DMS 273 (cell line): ENCODE measurements around the gene P4HA2.

Experiments
- DNase-seq: peaks from one replicate; lab custom pipeline; 2025; ENCODE audit not compliant: unreplicated experiment; lab: John Stamatoyannopoulos, UW

Gene P4HA2

DNA sequence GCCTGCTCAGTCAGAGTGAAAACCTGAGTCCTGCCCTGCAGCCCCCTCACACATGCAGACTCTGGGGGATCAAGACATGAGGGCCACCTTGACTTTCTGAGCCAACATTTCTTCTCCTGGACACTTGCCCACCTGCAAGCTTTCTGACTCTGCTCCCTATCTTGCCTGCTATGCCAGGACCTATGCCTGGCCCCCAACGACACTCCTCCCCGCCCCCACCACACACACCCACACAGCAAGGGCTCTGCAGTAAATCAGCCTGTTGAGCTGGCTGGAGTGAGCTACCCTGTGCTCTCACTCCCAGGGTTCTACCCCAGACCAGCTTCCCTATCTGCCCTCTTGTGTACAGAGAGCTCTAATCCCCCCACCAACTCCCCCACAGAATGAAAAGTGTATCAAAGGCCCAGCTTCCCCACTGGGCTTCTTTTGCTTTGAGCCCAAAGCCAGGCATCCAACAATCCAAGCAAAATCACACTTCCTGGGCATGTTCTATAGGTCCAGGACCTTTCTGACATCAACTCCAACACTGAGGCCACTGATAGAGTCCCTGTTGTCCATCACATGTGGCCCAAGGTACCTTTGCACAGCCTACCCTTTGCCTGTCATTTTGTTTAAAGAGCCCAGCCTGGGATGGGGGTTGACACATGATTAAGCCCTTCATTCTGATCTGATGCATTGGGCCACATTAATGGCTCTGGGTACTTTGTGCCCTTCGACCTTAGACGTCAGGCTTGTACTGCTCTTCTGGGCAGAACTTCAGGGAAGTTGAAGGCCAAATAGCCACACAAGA is 37.1 kb upstream of the P4HA2 start:
- no peak for DNase-seq

DNA sequence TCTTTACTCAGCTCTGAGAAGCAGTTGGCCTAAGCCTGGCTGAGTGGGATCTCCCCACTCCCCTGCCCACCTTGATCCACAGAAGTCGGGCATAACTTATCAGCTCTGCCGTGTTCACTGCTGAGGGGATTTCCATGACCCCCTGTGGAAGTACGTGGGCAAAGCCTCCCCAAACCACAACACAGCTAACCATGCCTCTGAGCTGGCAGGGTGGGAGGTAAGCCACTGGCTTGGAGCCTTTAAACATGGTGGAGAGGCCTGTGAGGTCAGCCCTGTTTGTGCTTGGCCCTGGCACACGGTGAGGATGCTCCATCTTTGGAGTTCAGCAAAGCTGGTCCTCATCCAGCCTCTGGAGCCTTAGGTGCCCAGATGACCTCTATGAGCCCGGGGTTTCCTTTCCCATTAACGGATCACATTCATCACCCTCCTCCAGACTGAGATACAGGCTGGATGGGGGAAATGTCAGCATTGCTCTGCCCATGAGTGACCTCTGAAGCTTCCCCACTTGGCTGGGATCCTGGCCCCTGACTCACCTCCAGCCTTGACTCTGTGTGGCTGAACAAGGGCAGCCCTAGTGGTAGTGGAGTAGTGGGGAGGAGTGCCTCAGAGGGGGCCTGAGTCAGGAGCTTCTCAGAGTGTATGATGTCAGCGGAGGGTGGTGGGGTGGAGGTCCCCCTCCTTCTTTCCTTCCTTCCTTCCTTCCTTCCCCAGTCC is 36.1 kb upstream of the P4HA2 start:
- DNase-seq, result no peak

DNA sequence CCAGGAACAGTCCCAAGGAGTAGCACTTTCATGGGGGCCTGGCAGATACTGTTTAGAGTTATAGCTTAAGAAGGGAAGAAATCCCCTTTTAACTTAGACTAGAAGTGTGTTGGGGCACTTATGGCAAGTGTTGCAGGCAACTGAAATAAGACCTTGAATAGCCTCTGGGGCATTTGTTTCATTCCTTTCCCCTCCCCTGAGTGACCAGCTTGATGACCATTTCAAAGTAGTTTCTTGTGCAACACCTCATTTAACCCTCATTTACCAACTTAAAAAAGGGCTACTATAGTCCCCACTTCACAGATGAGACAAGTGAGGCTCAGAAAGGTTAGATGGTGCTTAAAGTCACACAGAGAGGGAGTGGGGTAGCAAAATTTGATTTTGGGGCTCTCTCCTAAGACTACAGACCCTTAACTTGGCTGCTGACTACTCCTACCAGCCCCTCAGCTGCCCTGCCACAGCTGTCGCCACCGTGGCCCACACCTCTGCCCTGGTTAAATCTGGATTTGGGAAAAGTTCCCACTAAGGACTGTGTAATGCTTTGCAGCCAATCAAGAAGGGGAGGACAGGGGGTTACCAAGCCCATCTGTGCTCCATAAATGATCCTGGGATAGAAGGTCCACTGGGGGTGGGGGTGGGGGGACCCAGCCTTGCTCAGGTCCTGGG is 35.4 kb upstream of the P4HA2 start:
- no peak for DNase-seq

DNA sequence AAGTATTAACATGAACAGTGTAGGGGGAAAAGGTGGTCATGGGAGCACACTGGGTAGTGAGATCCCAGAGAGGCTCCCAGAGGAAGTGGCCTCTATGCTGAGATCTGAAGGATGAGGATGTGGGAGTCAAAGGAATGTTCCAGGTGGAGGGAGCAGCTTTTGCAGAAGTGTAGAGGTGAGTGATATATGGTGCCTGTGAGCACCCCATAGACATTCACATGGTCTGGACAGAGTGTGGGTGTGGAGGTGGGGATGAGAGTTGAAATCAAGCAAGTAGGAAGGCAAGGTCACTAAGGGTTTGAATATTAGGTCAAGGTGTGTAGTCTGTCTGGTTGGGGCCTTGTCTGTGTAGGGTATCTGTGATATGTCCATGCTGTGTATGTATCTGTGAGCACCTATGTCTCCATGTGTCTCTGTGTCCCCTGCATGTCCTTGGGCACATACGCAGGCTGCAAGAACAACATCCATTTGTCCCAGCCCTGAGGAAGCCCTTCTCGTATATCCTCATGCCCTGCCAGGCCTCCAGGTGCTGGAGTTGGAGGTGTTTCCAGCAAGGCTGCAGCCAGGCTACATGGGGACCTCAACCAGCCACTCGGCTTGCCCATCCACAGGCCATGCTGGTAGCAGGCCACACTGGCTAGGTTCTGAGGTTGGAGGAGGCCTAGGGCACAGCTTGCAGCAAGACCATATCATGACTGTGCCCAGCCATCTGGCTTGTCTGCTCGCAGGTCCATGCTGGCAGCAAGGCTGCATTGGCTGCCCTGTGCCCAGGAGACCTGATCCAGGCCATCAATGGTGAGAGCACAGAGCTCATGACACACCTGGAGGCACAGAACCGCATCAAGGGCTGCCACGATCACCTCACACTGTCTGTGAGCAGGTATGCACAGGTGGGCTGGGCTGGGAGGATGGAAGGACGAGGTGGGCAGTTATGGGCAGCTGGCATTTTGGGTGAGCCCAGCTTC is 34.5 kb upstream of the P4HA2 start:
- no peak for DNase-seq

DNA sequence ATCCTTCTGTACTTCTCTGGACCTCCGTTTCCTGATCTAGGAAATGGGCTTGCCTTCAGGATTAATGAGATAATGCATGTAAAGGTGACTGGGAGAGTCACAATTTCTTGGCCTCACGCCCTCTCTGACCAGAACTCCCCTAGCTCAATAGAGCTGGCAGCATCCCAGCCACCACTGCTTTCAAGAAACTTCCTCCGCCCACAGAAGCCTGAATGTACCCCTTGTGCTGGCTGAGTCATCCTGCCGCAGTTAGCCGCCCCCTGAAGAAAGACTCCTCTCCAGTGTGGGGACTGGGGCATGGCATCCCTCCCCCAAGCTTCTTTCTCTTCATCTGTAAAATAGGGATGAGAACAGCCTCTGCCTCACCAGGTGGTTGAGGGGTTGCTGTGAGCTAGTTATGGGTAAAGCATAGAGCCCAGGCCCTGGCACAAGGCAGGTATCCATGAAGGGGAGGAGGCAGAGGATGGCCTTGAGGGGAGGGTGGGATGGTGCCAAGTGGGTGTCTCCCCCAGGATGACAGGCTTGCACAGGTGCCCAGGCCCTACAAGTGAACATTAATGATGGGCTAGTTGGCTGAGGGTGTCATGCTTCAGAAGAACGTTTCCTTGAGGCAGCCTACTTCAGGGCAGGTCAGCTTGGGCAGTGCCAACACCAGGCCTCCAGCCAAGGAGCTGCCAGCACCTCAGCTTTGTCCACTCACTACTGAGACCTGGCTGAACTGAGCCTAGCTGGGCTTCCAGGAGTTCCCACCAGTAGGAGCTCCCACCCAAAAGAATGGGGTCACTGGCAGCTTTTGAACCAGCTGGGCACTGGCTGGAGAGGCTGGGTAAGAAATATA is 33.3 kb upstream of the P4HA2 start:
- DNase-seq, result peak; percentile 37

DNA sequence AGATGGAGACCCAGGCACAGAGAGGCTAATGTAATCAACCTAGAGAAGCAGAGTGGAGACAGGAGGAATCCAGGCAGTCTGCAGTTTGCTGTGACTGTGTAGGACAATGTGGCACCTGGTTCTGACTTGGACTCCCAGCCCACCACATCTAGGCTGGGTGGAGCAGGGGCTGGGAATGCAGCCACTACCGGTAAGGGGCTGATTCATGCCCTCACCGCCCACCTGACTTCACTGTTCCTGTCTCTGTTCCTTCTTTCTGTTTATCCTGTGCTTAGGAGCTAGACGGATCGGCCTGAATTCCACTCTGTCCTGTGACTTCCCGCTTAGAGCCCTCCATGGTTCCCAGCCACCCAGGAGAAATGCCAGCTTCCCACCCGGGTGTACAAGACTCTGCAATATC is 32.4 kb upstream of the P4HA2 start:
- no peak for DNase-seq

DNA sequence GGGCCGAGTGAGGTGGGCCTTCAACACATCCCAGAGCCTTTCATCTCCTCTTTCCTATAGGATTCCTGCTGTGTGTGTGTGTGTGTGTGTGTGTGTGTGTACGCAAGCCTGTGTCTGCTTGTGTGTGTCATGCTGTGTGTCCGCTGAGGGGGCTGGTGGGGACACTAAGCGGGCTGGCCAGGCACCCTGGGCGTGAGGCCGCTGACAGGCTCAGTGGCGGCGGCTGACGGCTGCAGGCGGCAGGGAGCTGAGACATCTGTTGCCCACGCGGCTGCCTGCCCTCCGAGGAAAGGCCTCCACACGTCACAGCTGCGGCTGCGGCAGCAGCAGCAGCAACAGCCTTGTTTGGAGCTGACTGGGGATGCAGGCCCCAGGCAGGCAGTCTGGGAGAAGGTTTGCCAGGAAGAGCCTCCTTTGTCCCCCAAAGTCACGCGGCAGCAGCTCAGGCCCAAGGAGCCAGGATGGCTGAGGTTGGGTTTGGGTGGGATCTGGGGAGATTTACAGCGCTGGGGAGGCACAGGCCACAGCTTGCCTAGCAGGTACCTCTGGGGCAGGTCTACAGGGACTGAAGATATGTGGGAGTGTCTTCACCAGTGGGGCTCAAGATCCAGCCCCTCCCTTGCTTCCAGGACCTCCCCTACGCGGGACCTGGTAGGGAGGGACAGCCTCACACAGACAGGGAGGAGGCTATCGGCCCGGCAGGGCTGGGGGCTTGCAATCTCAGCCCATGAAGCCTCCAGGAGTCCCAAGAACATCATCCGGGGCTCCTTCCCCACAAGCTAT is 31.6 kb upstream of the P4HA2 start:
- peak; percentile 78 for DNase-seq

DNA sequence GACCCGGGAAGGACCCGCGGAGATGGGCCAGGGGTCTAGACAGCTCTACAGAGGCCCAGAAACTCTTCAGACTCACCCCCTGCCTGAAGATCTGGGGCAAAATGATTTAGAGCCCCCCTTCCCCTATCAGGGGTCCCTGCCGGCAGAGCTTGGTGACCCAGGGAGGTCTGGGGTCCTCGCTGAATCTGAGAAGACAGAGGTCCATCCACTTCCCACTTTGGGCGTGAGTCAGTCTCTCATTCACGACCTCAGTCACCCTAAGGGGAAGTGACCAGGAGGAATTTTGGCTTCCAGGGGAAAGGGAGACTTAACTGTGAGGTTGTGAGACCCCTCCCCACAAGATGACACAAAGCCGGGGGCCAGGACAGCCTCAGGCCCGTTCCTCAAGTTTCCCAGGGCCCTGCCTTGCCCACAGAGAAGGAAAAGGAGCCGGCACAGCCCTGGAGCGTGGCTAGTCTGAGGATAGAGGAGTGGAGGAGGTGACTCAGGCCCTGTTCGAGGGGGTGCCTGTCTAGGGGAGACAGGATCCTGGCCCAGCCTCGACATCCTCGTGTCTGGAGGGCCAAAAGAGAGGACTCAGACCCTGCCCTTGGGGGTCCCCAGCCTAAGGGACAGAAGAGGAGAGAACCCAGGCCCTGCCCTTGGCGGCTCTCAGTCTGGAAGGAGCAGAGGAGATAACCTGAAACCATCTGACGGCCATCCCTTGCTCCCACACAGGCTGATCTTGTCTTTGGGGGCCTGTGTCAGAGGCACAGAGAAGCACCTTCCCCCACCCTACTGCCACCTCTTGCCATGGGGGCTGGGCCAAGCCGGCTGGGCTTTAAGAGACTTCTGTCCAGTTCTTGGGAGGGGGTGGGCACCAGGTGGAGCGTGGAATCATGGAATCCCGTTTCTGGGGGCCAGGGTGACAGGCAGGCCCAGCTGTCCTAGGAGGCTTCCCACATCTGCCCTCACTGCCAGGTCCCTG is 30.7 kb upstream of the P4HA2 start:
- DNase-seq, result no peak

DNA sequence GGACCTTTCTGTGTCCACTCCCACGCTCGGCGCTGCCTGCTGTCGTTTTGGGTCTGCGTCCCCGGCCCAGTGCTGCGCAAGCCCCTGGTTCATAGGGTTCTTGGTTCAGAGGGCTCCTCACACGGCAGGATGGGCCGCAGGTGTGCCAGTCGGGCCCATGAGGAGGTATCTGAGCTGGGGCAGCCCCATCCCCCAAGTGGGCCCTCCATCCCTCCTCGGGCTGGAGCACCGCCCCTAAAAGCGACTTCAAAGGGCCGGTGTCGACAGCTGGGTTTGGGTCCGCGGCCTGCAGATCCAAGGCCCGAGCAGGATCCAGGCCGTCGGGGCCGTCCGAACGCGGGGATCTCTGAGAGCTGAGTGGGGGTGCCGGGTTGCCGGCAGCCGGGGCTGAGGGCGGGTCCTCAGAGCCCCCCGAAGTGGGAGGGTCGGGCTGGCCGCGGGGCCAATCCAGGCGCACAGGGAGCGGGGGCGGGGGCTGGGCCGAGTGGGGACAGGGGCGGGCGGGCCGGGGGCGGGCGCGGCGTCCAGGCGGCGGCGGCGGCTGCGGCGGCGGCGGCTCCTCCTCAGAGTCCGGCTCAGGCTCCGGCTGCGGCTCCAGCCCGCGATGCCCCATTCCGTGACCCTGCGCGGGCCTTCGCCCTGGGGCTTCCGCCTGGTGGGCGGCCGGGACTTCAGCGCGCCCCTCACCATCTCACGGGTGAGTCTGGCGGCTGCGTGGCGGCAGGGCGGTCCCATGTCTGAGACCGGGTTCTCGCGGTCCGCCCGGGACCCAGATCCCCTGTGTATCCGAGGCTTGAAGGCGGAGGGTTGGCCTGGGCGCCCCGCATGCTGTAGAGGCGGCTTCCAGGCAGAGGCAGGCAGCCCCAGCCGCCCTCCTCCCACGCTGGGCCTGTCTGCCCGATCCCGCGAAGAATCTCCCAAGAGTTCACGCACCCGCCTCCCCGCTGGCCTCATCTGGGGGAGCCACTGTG is 29.8 kb upstream of the P4HA2 start, which contains the start of gene PDLIM4:
Gene PDLIM4 (plus strand): TSS at position 566 of the 971 bp plus-strand sequence. CDS start 39 bp downstream, at position 605.
- DNase-seq, result no peak

DNA sequence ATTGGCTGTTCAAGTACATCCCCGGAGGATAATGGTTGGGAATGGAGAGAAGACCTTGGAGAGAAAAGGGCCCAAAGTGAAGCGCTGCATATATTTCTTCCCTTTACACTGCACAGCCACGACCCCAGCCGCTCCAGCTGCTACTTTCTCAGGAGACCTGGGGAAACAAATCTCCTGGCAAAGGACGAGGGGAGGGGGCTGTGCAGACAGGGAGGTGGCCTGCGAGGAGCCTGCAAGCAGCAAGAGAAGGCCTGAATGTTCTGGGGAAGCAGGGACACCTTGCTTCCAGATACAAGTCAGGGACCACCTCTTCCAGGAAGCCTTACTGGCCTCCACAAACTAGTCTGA is 29.1 kb upstream of the P4HA2 start:
- no peak for DNase-seq

DNA sequence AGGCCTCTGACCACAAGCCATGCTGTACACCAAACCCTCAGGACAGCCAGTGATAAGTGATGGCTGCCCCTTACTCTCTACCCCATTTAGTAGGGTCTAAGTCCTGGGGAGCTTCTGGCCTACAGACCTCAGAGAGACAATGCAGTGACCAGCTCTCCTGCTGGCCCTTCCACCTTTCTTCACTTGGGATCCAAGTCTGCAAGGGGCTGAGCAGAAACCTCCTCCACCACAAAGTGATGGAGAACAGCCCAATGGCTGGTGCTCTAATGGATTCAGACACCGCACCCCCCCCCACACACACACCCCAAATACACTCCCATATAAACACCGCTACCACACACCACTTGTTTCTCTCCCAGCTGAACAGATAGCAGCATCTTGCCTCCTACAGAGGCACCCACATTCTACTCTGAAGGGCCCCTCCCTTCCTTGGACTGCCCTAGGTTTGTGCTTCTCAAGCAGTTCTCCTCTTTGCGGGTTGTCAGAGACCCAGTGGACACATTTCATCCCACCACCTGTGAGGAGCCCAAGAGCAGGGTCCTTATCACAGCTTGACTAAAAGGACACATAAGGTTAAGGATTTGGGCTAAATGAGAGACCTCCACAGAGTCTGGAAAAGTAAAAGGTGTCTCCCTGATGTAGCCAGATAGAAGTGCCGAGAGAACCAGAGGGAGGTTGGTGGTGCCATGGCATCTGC is 28.6 kb upstream of the P4HA2 start:
- DNase-seq, result no peak

DNA sequence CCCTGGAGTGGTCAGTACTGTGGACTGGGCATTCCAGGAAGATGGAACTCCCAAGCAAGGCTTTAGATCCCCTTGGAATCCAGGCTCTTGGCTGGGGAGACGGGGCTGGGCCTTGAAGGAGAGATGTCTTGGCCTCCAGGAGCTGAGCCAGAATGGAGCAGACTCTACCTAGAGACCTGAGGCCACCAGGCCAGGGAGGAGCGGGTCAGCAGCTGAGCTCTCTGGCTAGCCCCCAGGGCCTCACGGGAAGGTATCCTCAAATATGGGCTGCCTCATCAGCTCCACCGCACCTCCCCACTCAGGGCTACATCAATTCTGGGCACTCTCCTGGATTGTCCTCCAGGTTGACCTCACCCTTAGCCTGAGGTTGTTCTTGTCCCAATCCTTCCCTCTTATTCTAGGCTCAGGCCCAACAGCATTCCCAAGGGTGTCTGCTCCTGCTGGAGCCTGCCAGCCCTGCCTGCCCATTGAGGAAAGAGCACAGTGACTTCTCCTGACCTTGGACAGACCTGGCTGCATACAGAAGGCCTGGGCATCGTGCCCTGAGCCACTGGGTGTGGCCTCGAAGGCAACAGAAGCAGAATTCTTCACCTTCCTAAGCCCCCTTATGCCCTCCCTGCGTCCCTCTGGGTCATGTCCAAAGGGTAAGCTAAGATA is 26.8 kb upstream of the P4HA2 start:
- DNase-seq, result no peak

DNA sequence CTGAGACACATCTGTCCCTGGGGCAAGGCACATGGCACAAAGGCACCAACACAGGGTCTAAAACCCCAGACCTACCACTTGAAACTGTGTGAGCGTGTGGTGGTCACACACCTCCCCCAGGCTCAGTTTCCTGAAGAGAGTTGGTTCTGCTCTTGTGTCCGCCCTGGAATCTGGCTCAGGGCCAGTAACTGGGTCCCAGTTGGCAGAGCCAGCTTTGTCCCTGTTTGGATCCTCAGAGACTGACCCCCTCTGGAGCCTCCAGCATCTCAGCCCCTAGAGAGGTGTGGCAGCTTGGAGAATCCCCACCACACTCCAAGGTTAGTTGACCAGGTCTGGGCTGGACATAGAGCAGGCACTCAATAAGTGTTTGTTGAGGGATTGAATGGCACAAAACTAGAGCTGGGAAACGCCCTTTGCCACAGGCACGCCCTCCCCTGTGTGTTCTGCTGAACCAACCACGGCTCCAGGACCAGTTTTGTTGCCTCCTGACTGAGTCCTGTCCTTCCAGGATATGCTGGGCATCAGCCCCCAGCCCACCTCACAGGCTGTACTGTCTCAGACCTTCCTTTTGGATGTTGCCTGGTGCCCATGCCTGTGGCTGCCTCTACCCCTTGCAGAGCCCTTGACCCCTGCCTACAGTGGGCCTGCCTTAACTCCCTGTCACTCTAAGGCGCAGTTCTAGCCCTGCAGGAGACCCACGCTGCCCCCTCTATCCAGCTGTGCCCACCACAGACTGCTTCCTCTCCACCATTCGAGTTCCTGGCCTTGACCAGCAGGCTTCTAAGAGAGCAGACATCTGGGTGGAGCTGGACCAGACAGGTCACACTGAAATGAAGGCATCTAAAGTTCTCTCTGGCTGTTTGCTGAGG is 26.0 kb upstream of the P4HA2 start:
- no peak for DNase-seq

DNA sequence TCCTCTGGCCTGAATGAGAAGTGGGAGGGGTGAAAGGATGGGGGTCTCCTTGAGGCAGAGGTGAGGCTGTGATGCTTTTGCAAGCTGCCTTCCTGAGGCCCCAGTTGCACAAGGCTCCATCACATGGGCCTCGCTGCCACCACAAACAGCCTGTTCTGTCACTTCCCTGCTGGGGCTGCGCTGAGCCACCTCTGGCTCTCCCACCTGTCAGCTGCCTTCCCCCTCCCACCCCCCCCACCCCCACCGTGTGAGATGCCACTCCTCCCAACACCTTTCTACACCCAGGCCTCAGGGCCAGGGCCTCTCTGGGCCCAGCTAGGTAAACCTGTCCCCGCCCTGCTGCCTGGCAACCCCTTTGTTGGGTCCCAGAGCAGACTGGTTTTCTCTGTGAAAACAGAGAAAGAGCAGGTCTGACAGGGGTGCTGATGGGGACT is 25.4 kb upstream of the P4HA2 start:
- DNase-seq, result no peak

DNA sequence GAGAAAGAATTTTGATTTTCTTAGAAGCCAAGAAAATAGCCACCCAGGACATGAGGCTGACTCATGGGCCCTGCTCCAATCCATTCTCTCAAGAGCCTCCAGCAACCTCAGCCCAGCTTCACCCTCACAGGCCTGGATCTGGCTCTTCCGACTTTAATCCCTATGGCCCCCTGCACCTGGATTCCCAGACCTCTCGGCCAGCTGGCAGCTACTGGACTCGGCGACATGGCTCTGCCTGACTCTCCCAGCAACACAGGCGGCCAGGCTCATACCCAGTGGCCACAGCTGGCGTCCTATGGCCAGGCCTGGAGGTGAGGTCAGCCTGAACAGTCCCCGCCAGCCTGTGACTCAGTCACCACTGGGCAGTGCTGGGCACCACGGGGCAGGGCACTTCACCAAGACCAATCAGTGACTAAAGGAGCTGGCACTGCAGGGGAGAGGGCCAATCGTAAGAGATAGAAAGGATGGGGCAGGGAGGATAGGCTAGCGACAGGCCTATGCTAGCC is 23.6 kb upstream of the P4HA2 start:
- DNase-seq, result no peak
